BJ (cell line): ENCODE data around the gene MAGI1. TPM values are rescaled to one million over a fixed set of nuclear protein-coding genes. Genes with fewer than 3 reads are reported as not detected.

Experiments used
- CTCF ChIA-PET: fragments of 350-600 bp; formaldehyde crosslinking; extraction: SDS; loops from one replicate; lab custom pipeline; 2021; ENCODE audit warnings: antibody characterized with exemption, inconsistent platforms; lab: Yijun Ruan, JAX
- POLR2A ChIA-PET: fragments of 300-600 bp; sonication (Branson Sonifier 250); formaldehyde crosslinking; extraction: SDS; loops from one replicate; lab custom pipeline; 2021; ENCODE audit warnings: antibody characterized with exemption; lab: Charles Lee
- DNase-seq: peaks from one replicate; pipeline ENCODE4 v3.0.0-alpha.2; 2011; ENCODE audit warnings: low read depth
- H3K27me3 ChIP-seq: 2 replicates; pipeline ENCODE4 v1.6.0; 2011; ENCODE audit warnings: low read length; ENCODE audit not compliant: control insufficient read depth, insufficient read depth
- H3K36me3 ChIP-seq: 2 replicates; pipeline ENCODE4 v1.5.1; 2011; ENCODE audit warnings: low read length; ENCODE audit not compliant: control insufficient read depth, insufficient read depth
- H3K4me3 ChIP-seq: 2 replicates; pipeline ENCODE4 v1.5.1; 2011; ENCODE audit warnings: low read depth, mild to moderate bottlenecking, control low read depth, low read length
- CTCF ChIP-seq: IDR thresholded peaks from 2 replicates; pipeline ENCODE4 v1.5.1; 2011; ENCODE audit warnings: low read depth, mild to moderate bottlenecking, control low read depth, inconsistent platforms, low read length, moderate library complexity; ENCODE audit not compliant: insufficient read depth
- polyA plus RNA-seq: library from polyadenylated mRNA; depleted of rRNA; stranded (reverse); fragments of >200 nt; gene quantifications from 2 replicates; pipeline ENCODE4 v1.2.3, GENCODE V29; 2011

The MAGI1 gene
- polyA plus RNA-seq, 1 experiment: 14.4 TPM

GRCh38 chr3:65439641-65440284 lies 599.0 kb downstream of the MAGI1 start:
- peak; percentile 74 for TF ChIP-seq CTCF
- Histone ChIP-seq H3K4me3 (no peak overlapping the region), H3K27me3 (no peaks in the 10 kb centered on the region), H3K36me3 (no peaks in the 10 kb centered on the region)
- no peak for DNase-seq
- POLR2A ChIA-PET: no interaction called here
- CTCF ChIA-PET: interaction anchor here (0.6 to 2.4 kb wide), 27 partner anchors 9 to 907 kb away, joined by 3 to 14 read pairs (median 4); no protein-coding TSS in a partner anchor

GRCh38 chr3:65438612-65439011 lies 600.1 kb downstream of the MAGI1 start:
- no peak for TF ChIP-seq CTCF
- CTCF ChIA-PET: interaction anchor here (0.6 to 1.8 kb wide), 11 partner anchors 8 to 305 kb away, joined by 3 to 14 read pairs (median 4); no protein-coding TSS in a partner anchor
- Histone ChIP-seq H3K4me3 (no peak overlapping the region), H3K27me3 (no peaks in the 10 kb centered on the region), H3K36me3 (no peaks in the 10 kb centered on the region)
- POLR2A ChIA-PET: no interaction called here
- DNase-seq: no peak

GRCh38 chr3:65438096-65438495 lies 600.6 kb downstream of the MAGI1 start:
- ChIA-PET CTCF (interaction anchor here (0.7 to 1.3 kb wide), 4 partner anchors 14 to 904 kb away, joined by 3 to 4 read pairs (median 3); no protein-coding TSS in a partner anchor), POLR2A (no interaction called here)
- no peaks in the 10 kb centered on the region for H3K36me3 ChIP-seq
- no peak for DNase-seq
- TF ChIP-seq CTCF: no peak
- no peak overlapping the region for H3K4me3 ChIP-seq
- no peaks in the 10 kb centered on the region for H3K27me3 ChIP-seq

- CTCF ChIA-PET: interaction anchor here (1.0 to 1.3 kb wide), 2 partner anchors 295 to 905 kb away, joined by 3 read pairs; no protein-coding TSS in a partner anchor
- Histone ChIP-seq H3K4me3 (no peak overlapping the region), H3K27me3 (no peaks in the 10 kb centered on the region), H3K36me3 (no peaks in the 10 kb centered on the region)
- POLR2A ChIA-PET: interaction anchor here (0.6 kb wide), 1 partner anchor 15 kb away, joined by 4 read pairs; no protein-coding TSS in a partner anchor
- no peak for DNase-seq
- TF ChIP-seq CTCF: peak; percentile 30; the same call in 1 of the 2 replicates
These were observed 602.1 kb downstream of the MAGI1 start for GRCh38 chr3:65436580-65436979.

- no peaks in the 10 kb centered on the region for H3K27me3 ChIP-seq
- POLR2A ChIA-PET: no interaction called here
- peaks cover 3% of the 10 kb centered on the region; the same call in 1 of the 2 replicates for H3K36me3 ChIP-seq
- DNase-seq: no peak
- CTCF ChIA-PET: no interaction called here
- H3K4me3 ChIP-seq: no peak overlapping the region
- no peak for TF ChIP-seq CTCF
These were observed 605.2 kb downstream of the MAGI1 start for GRCh38 chr3:65433480-65433879.
